ENCODE results near the gene FFAR1. TPM values are rescaled to one million over a fixed set of nuclear protein-coding genes. Genes with fewer than 3 reads are reported as not detected.

FFAR1 gene
- total RNA-seq, 5 donors from 2014 or later (not counting 1 experiment from before 2014, with no cell fraction given) = 0.21 to 0.35 TPM; not detected in 3

DNA sequence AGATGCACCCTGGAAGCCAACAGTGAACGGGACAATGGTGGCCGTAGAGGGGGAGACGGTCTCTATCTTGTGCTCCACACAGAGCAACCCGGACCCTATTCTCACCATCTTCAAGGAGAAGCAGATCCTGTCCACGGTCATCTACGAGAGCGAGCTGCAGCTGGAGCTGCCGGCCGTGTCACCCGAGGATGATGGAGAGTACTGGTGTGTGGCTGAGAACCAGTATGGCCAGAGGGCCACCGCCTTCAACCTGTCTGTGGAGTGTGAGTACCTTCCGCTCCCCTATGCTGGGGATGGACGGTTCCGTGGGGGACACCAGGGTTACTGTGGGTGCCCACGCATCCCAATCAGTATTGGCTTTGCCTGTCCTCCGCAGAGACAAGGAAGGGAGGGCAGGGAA lies 45.3 kb upstream of the FFAR1 start:
- H3K27ac ChIP-seq (ENCODE audit: low read length) = no peak overlapping the region
- Mint-ChIP-seq H3K9me3 (no peaks in the 10 kb centered on the region), H3K27me3 (no peaks in the 10 kb centered on the region), H3K27ac (no peak overlapping the region), H3K4me3 (no peak overlapping the region), H3K36me3 (no peaks in the 10 kb centered on the region), H3K4me1 (no peaks in the 10 kb centered on the region)
- POLR2A ChIA-PET = no interaction called here
- no peaks in the 10 kb centered on the region for H3K4me1 ChIP-seq (ENCODE audit: control insufficient read depth in 1 of 2, extremely low read depth in 1 of 2, insufficient read depth in 2 of 2, low read length in 2 of 2)
- ATAC-seq (replicated peaks in 1 of 4) = no peak
- DNase-seq = no peak
- H3K4me3 ChIP-seq (ENCODE audit: control insufficient read depth in 1 of 2, extremely low read depth in 1 of 2, low read length in 1 of 2) = no peak overlapping the region
- H3K36me3 ChIP-seq (ENCODE audit: control insufficient read depth in 2 of 2, extremely low read depth in 1 of 2, insufficient read depth in 1 of 2, low read length in 1 of 2) = no peaks in the 10 kb centered on the region
- CTCF ChIA-PET = interaction anchor here in 1 of 2 donors (0.7 kb wide), 1 partner anchor 165 kb away, joined by 3 read pairs; no protein-coding TSS in a partner anchor
- H3K9me3 ChIP-seq = no peaks in the 10 kb centered on the region
- peaks cover 0 to 10% of the 10 kb centered on the region in 2 experiments for H3K27me3 ChIP-seq (replicated peaks in 1 of 2; ENCODE audit: control insufficient read depth in 2 of 2, extremely low read depth in 1 of 2, insufficient read depth in 2 of 2, low read length in 1 of 2)
- 79% methylated on average over 10 of the region's 16 CpGs for WGBS (ENCODE audit: insufficient coverage)

DNA sequence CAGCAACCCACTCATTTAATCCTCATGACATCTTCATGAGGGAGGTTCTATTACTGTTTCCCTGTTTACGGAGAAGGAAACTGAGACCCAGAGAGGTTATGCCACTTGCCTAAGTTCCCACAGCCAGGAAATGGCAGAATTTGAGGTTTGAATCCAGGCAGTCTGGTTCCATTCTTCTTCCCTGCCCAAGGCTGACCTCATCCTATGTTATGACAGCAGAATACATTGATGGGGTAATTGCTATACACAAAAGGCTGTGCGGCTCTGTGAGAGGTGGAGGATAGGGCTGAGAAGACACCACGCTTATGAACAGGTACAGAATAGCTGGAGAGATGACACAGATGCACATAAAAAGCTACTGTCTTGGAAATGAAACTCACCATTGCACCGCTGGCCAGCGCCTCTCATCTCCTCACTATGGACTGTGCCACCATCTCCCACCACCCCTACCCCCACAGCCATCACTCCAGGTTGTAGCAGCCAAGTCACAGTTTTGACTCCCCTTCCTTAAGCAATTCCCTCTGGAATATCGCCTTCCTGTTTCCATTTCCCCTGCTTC lies 44.3 kb upstream of the FFAR1 start:
- H3K27me3 ChIP-seq (replicated peaks in 1 of 2; ENCODE audit: control insufficient read depth in 2 of 2, extremely low read depth in 1 of 2, insufficient read depth in 2 of 2, low read length in 1 of 2) = peaks cover 0 to 10% of the 10 kb centered on the region in 2 experiments
- Mint-ChIP-seq H3K27me3 (no peaks in the 10 kb centered on the region), H3K4me3 (no peak overlapping the region), H3K36me3 (no peaks in the 10 kb centered on the region), H3K9me3 (no peaks in the 10 kb centered on the region), H3K4me1 (no peaks in the 10 kb centered on the region), H3K27ac (no peak overlapping the region)
- DNase-seq (no peak), ATAC-seq (replicated peaks in 1 of 4) (no peak)
- no peaks in the 10 kb centered on the region for H3K4me1 ChIP-seq (ENCODE audit: control insufficient read depth in 1 of 2, extremely low read depth in 1 of 2, insufficient read depth in 2 of 2, low read length in 2 of 2)
- ChIA-PET POLR2A (no interaction called here), CTCF (interaction anchor here in 1 of 2 donors (0.7 kb wide), 1 partner anchor 136 kb away, joined by 5 read pairs; no protein-coding TSS in a partner anchor)
- no peak overlapping the region for H3K27ac ChIP-seq (ENCODE audit: low read length)
- H3K4me3 ChIP-seq (ENCODE audit: control insufficient read depth in 1 of 2, extremely low read depth in 1 of 2, low read length in 1 of 2) = no peak overlapping the region
- H3K9me3 ChIP-seq = no peaks in the 10 kb centered on the region
- 97% methylated on average over 3 of the region's 6 CpGs for WGBS (ENCODE audit: insufficient coverage)
- no peaks in the 10 kb centered on the region for H3K36me3 ChIP-seq (ENCODE audit: control insufficient read depth in 2 of 2, extremely low read depth in 1 of 2, insufficient read depth in 1 of 2, low read length in 1 of 2)

- Mint-ChIP-seq H3K4me3 (no peak overlapping the region), H3K27me3 (no peaks in the 10 kb centered on the region), H3K36me3 (no peaks in the 10 kb centered on the region), H3K27ac (no peak overlapping the region), H3K9me3 (no peaks in the 10 kb centered on the region), H3K4me1 (no peaks in the 10 kb centered on the region)
- ChIA-PET POLR2A (no interaction called here), CTCF (no interaction called here)
- 91% methylated on average over 8 of the region's 11 CpGs for WGBS (ENCODE audit: insufficient coverage)
- no peak overlapping the region for H3K4me3 ChIP-seq (ENCODE audit: control insufficient read depth in 1 of 2, extremely low read depth in 1 of 2, low read length in 1 of 2)
- H3K9me3 ChIP-seq = no peaks in the 10 kb centered on the region
- peaks cover 0 to 7% of the 10 kb centered on the region in 2 experiments for H3K27me3 ChIP-seq (replicated peaks in 1 of 2; ENCODE audit: control insufficient read depth in 2 of 2, extremely low read depth in 1 of 2, insufficient read depth in 2 of 2, low read length in 1 of 2)
- no peaks in the 10 kb centered on the region for H3K4me1 ChIP-seq (ENCODE audit: control insufficient read depth in 1 of 2, extremely low read depth in 1 of 2, insufficient read depth in 2 of 2, low read length in 2 of 2)
- DNase-seq = no peak
- ATAC-seq (replicated peaks in 1 of 4) = no peak
- H3K27ac ChIP-seq (ENCODE audit: low read length) = no peak overlapping the region
- no peaks in the 10 kb centered on the region for H3K36me3 ChIP-seq (ENCODE audit: control insufficient read depth in 2 of 2, extremely low read depth in 1 of 2, insufficient read depth in 1 of 2, low read length in 1 of 2)
These were observed 43.7 kb upstream of the FFAR1 start for GRCh38 chr19:35304036-35304435.

DNA sequence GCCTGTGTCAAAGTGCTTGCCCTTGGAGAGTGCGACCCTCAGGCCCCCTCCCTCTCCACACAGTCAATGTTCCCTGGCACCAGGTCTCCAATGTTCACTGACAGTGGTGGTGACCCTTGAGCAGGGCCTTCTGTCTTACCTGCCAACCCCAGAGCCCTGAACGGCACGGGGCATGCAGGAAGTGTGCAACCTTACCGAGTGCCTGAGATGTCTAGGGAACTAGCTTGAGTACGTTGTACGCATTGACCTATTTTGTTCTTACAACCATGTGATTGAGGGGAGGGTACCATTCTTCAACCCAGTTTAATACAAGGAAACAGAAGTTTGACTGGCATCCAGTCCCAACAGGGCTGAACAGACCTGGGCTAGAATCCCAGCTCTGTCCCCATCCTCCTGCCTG lies 42.5 kb upstream of the FFAR1 start:
- Histone ChIP-seq H3K9me3 (no peaks in the 10 kb centered on the region), H3K4me1 (ENCODE audit: control insufficient read depth in 1 of 2, extremely low read depth in 1 of 2, insufficient read depth in 2 of 2, low read length in 2 of 2) (no peaks in the 10 kb centered on the region), H3K27me3 (replicated peaks in 1 of 2; ENCODE audit: control insufficient read depth in 2 of 2, extremely low read depth in 1 of 2, insufficient read depth in 2 of 2, low read length in 1 of 2) (peaks cover 0 to 5% of the 10 kb centered on the region in 2 experiments), H3K4me3 (ENCODE audit: control insufficient read depth in 1 of 2, extremely low read depth in 1 of 2, low read length in 1 of 2) (no peak overlapping the region), H3K27ac (ENCODE audit: low read length) (no peak overlapping the region), H3K36me3 (ENCODE audit: control insufficient read depth in 2 of 2, extremely low read depth in 1 of 2, insufficient read depth in 1 of 2, low read length in 1 of 2) (no peaks in the 10 kb centered on the region)
- Mint-ChIP-seq H3K36me3 (no peaks in the 10 kb centered on the region), H3K4me3 (no peak overlapping the region), H3K4me1 (no peaks in the 10 kb centered on the region), H3K27me3 (no peaks in the 10 kb centered on the region), H3K9me3 (no peaks in the 10 kb centered on the region), H3K27ac (no peak overlapping the region)
- DNase-seq = no peak
- ATAC-seq (replicated peaks in 1 of 4) = no peak
- CTCF ChIA-PET = interaction anchor here in 1 of 2 donors (0.5 kb wide), 1 partner anchor 30 kb away, joined by 3 read pairs; no protein-coding TSS in a partner anchor
- POLR2A ChIA-PET = no interaction called here
- WGBS (ENCODE audit: insufficient coverage) = 78% methylated on average over 3 of the region's 6 CpGs

- Mint-ChIP-seq H3K36me3 (no peaks in the 10 kb centered on the region), H3K4me1 (peaks cover 0 to 2% (median 0%) of the 10 kb centered on the region in 3 donors), H3K4me3 (no peak overlapping the region), H3K9me3 (no peaks in the 10 kb centered on the region), H3K27me3 (no peaks in the 10 kb centered on the region), H3K27ac (no peak overlapping the region)
- H3K36me3 ChIP-seq (ENCODE audit: control insufficient read depth in 2 of 2, extremely low read depth in 1 of 2, insufficient read depth in 1 of 2, low read length in 1 of 2) = no peaks in the 10 kb centered on the region
- H3K9me3 ChIP-seq = no peaks in the 10 kb centered on the region
- no peak overlapping the region for H3K27ac ChIP-seq (ENCODE audit: low read length)
- ChIA-PET POLR2A (no interaction called here), CTCF (interaction anchor here in 1 of 2 donors (0.5 kb wide), 1 partner anchor 121 kb away, joined by 5 read pairs; no protein-coding TSS in a partner anchor)
- peaks cover 0 to 5% of the 10 kb centered on the region in 2 experiments for H3K27me3 ChIP-seq (replicated peaks in 1 of 2; ENCODE audit: control insufficient read depth in 2 of 2, extremely low read depth in 1 of 2, insufficient read depth in 2 of 2, low read length in 1 of 2)
- WGBS (ENCODE audit: insufficient coverage) = 95% methylated on average over 15 of the region's 20 CpGs
- no peak for DNase-seq
- ATAC-seq (replicated peaks in 1 of 4) = no peak
- no peak overlapping the region for H3K4me3 ChIP-seq (ENCODE audit: control insufficient read depth in 1 of 2, extremely low read depth in 1 of 2, low read length in 1 of 2)
- H3K4me1 ChIP-seq (ENCODE audit: control insufficient read depth in 1 of 2, extremely low read depth in 1 of 2, insufficient read depth in 2 of 2, low read length in 2 of 2) = no peaks in the 10 kb centered on the region
These were observed 41.0 kb upstream of the FFAR1 start for GRCh38 chr19:35306473-35307246.

GRCh38 chr19:35307931-35308330 lies 39.8 kb upstream of the FFAR1 start:
- no peaks in the 10 kb centered on the region for H3K4me1 ChIP-seq (ENCODE audit: control insufficient read depth in 1 of 2, extremely low read depth in 1 of 2, insufficient read depth in 2 of 2, low read length in 2 of 2)
- no peak overlapping the region for H3K4me3 Mint-ChIP-seq
- no peaks in the 10 kb centered on the region for H3K9me3 Mint-ChIP-seq
- ChIA-PET CTCF (no interaction called here), POLR2A (no interaction called here)
- H3K27me3 ChIP-seq (replicated peaks in 1 of 2; ENCODE audit: control insufficient read depth in 2 of 2, extremely low read depth in 1 of 2, insufficient read depth in 2 of 2, low read length in 1 of 2) = peaks cover 0 to 12% of the 10 kb centered on the region in 2 experiments
- no peaks in the 10 kb centered on the region for H3K27me3 Mint-ChIP-seq
- no peak overlapping the region for H3K27ac Mint-ChIP-seq
- 78% methylated on average over 10 of the region's 10 CpGs for WGBS (ENCODE audit: insufficient coverage)
- no peaks in the 10 kb centered on the region for H3K36me3 Mint-ChIP-seq
- ATAC-seq (replicated peaks in 1 of 4) (no peak), DNase-seq (no peak)
- no peak overlapping the region for H3K4me3 ChIP-seq (ENCODE audit: control insufficient read depth in 1 of 2, extremely low read depth in 1 of 2, low read length in 1 of 2)
- H3K36me3 ChIP-seq (ENCODE audit: control insufficient read depth in 2 of 2, extremely low read depth in 1 of 2, insufficient read depth in 1 of 2, low read length in 1 of 2) = no peaks in the 10 kb centered on the region
- no peak overlapping the region for H3K27ac ChIP-seq (ENCODE audit: low read length)
- H3K9me3 ChIP-seq = no peaks in the 10 kb centered on the region
- peaks cover 0 to 2% (median 0%) of the 10 kb centered on the region in 3 donors for H3K4me1 Mint-ChIP-seq

Data from T-cell (primary cell).